Measurements from ENCODE around the gene MCTP1. TPM values are rescaled to one million over a fixed set of nuclear protein-coding genes. Genes with fewer than 3 reads are reported as not detected.

The MCTP1 gene
- total and polyA plus RNA-seq, 10 of the 15 experiments (the other 5 are each of a cell fraction or from before 2014, with no cell fraction given), result 12.6 to 45.9 (median 18.8) TPM

DNA sequence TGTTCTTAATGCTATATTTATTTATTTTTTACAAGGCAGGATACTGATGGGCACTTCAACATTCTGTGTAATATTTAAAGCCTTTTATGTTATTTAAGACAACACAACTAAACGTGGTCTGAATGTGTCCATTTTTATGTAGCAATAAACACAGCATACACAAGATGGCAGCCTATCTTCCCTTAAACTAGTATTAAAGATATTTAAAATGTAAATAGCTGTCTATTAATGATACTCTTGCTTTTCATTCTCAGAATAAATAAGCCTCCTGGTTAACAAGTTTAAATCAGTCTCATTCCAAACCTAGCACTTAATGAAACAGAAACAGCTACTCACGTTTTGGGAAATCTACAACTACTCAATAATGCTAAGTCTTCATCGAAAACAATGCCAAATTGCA is 315.7 kb downstream of the MCTP1 start (continued):
- TF ChIP-seq BHLHE40 (IDR thresholded peaks at IDR 0.05; ENCODE audit: borderline replicate concordance in 1 of 2, low read depth in 2 of 2, low read length in 1 of 2), result peak in 1 of 2 experiments; percentile 24; a peak in 1 of 4 replicates
- peak; percentile 61; the same call in 1 of the 2 replicates for TF ChIP-seq SMC3 (IDR thresholded peaks at IDR 0.05; ENCODE audit: borderline replicate concordance, low read length)

- ChIA-PET SMC1A (ENCODE audit: uncharacterized antibody, unreplicated experiment) (interaction anchor here (0.6 to 4.0 kb wide), 45 partner anchors 9 to 294 kb away, joined by 3 to 51 read pairs (median 4); no protein-coding TSS in a partner anchor), POLR2A (no interaction called here), RAD21 (ENCODE audit: unreplicated experiment) (interaction anchor here (0.6 to 2.9 kb wide), 30 partner anchors 9 to 884 kb away, joined by 3 to 29 read pairs (median 5); no protein-coding TSS in a partner anchor), CTCF (interaction anchor here (0.6 to 5.2 kb wide), 47 partner anchors 9 to 675 kb away, joined by 3 to 94 read pairs (median 4); no protein-coding TSS in a partner anchor)
- H3K9ac ChIP-seq (ENCODE audit: control insufficient read depth, insufficient read depth, low read length), result no peak overlapping the region
- H3K27me3 ChIP-seq (replicated peaks in 1 of 2; ENCODE audit: control insufficient read depth in 2 of 2, insufficient read depth in 2 of 2, low read length in 1 of 2), result no peaks in the 10 kb centered on the region
- ATAC-seq (peak; percentile 78), DNase-seq (ENCODE audit: low read depth, low spot score) (peak; percentile 26), FAIRE-seq (peak; percentile 83)
- 25% methylated on average over 5 of the region's 5 CpGs for WGBS (ENCODE audit: insufficient coverage, insufficient replicate concordance, low lambda C conversion rate, missing lambda C conversion rate)
- H3K4me3 ChIP-seq, result no peak overlapping the region
- H3K79me2 ChIP-seq (ENCODE audit: control insufficient read depth, insufficient read depth, low read length), result no peaks in the 10 kb centered on the region
- peaks cover 6% of the 10 kb centered on the region; the same call in 2 of the 3 replicates for H3K9me3 ChIP-seq (replicated peaks; ENCODE audit: control insufficient read depth, insufficient read depth, low read length)
- intact Hi-C loops (cut with micrococcal nuclease; ENCODE audit: unreplicated experiment), result loop anchor here (1.0 to 2.0 kb wide), 4 partner anchors 112 to 293 kb away; no protein-coding TSS in a partner anchor
- H4K20me1 ChIP-seq (ENCODE audit: control insufficient read depth, insufficient read depth), result no peaks in the 10 kb centered on the region
- H2AFZ ChIP-seq (ENCODE audit: control insufficient read depth, low read depth, low read length), result no peak overlapping the region
- H3K4me1 ChIP-seq (ENCODE audit: control insufficient read depth, insufficient read depth, low read length), result no peaks in the 10 kb centered on the region
- in situ Hi-C loops (cut with MboI), result loop anchor here (5.0 kb wide), 1 partner anchor 294 kb away; no protein-coding TSS in a partner anchor
- TF ChIP-seq RAD21 (IDR thresholded peaks at IDR 0.05; ENCODE audit: insufficient read depth, low read depth, low read length) (peak; percentile 86), SMC3 (IDR thresholded peaks at IDR 0.05; ENCODE audit: borderline replicate concordance, low read length) (peak; percentile 77), NR2F1 (conservative IDR thresholded peaks at IDR 0.05) (0 out of 2 replicates have a peak, but pooled peaks have one; percentile 14), TCF12 (IDR thresholded peaks at IDR 0.05; ENCODE audit: low read depth, low read length) (no peak), RUNX3 (IDR thresholded peaks at IDR 0.05; ENCODE audit: low read length) (peak; percentile 67)
- TF ChIP-seq, protein P1, sequence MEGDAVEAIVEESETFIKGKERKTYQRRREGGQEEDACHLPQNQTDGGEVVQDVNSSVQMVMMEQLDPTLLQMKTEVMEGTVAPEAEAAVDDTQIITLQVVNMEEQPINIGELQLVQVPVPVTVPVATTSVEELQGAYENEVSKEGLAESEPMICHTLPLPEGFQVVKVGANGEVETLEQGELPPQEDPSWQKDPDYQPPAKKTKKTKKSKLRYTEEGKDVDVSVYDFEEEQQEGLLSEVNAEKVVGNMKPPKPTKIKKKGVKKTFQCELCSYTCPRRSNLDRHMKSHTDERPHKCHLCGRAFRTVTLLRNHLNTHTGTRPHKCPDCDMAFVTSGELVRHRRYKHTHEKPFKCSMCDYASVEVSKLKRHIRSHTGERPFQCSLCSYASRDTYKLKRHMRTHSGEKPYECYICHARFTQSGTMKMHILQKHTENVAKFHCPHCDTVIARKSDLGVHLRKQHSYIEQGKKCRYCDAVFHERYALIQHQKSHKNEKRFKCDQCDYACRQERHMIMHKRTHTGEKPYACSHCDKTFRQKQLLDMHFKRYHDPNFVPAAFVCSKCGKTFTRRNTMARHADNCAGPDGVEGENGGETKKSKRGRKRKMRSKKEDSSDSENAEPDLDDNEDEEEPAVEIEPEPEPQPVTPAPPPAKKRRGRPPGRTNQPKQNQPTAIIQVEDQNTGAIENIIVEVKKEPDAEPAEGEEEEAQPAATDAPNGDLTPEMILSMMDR (IDR thresholded peaks at IDR 0.05 in 2 of 3, conservative IDR thresholded peaks at IDR 0.05 in 1 of 3; ENCODE audit: control insufficient read depth in 2 of 3, extremely low read depth in 1 of 3, insufficient read depth in 1 of 3, low read depth in 3 of 3, low read length in 3 of 3), result peak; percentile 38 to 60 (median 55); a peak in 5 of 6 replicates
- BruUV-seq (replicated peaks), result no TSS peak
- H3K27ac ChIP-seq (ENCODE audit: control insufficient read depth, insufficient read depth), result no peak overlapping the region
- H3K36me3 ChIP-seq (ENCODE audit: control insufficient read depth in 2 of 2, insufficient read depth in 2 of 2, low read length in 1 of 2), result no peaks in the 10 kb centered on the region
- H3K4me2 ChIP-seq (ENCODE audit: control insufficient read depth, insufficient read depth), result no peak overlapping the region
Observed at GRCh38 chr5:94968507-94969095, 316.3 kb downstream of the MCTP1 start.

All from GM12878 (cell line).